Activated T-cell treated with anti-CD3 and anti-CD28 coated beads for 24 hours (primary cell): ENCODE results near the gene NSF.

Experiments
- DNase-seq: peaks from one replicate; pipeline ENCODE4 v3.0.0-alpha.2; 2020; ENCODE audit warnings: low read depth

NSF gene

DNA sequence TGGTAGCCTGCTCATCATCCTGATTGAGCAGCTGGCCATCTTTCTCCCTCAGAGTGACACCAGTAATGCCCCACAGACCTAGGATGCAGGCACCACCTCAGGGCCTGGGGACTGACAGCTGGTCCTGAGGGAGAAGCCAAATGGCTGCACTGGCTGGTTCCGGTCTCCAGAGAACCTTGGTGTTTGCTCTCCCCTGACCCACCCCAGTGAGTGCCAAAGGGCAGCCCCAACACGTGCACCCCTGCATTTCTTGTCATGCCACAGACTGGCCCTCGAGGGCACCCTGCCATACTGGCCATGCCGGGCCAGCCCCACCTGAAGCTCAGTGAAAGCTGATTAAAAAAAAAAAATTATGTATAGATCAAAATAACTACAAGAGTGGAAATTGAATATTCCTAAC, 127.5 kb downstream of the NSF start:
- no peak for DNase-seq

DNA sequence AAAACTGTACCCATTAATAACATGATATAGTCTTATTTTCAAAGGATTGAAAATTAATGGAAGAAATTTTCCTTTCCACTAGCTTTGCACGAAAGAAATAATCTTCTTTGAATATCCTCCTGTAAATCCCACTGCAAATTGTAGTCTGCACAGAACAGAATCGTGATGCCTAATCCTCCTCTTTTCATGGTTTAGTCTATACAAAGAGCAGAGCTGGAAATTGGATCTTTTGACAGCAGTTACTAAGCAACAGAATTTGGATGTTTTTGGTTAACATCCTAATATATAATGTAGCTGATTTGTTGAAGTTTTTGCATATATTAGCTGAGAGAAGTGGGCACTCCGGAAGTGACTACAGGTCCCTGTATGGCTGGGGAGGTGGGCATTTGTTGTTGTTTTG, 129.4 kb downstream of the NSF start:
- no peak for DNase-seq

DNA sequence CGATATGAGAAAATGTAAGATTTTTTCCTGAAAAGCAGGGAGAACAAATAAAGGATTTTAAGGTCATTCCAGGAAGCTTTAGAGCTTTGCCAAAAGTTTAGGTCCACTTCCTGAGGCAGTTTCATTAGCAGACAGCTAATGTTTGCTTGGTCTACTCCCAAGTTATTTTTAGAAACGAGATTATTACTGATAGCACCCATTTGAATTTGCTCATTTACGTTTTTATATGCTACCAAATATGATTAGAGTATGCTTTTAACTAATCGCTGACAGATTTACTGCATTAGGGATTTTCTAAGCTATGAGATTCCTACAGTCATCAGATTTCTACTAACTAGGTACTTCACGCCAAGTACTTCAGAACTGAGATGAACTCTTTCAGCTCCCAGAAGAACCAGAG, 129.9 kb downstream of the NSF start:
- DNase-seq: no peak

DNA sequence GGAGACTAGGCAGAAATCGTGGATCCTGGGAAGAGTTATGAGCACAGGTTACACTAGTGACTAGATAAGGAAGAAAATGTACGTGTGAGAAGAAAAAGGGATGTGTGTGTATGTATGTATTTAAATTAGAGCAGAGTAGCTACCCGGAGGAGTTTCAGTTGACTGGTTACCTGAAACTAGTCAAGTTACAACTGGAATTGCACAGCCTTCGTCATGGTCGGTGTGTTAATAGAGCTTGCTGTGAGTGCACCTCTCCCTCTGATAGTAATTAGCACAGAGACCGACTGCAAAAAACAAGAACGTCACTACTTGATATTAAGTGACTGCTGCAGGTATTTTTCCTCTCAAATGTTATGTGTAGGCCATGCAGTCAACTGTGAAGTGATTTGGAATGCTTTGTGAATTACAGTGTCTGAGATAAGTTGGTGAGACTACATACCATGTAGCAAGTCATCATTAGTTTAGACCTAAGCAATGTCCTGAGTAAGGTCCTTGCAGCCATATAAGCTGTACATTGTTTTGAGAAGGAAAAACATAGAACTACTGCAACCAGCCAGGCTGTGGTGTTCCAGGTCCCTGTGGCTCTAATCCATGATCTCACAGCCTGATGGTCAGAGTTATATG, 132.3 kb downstream of the NSF start:
- no peak for DNase-seq

DNA sequence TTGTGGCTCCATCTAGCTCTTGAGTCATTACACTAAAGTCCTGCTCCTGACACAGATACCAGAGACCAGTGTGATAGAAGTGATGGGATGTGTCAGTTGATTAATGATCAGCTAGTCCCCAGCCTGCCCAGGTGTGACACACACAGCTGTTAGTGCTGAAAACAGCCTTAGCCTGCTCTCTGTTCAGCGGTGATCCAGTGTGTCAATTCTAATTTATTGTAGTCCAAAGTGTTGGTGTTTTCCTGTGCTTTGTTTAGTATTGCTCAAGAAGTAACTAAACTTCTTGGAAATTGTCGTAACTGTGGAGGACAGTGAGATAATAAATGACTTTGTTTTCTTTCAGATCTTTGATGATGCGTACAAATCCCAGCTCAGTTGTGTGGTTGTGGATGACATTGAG, 135.7 kb downstream of the NSF start:
- DNase-seq: no peak

DNA sequence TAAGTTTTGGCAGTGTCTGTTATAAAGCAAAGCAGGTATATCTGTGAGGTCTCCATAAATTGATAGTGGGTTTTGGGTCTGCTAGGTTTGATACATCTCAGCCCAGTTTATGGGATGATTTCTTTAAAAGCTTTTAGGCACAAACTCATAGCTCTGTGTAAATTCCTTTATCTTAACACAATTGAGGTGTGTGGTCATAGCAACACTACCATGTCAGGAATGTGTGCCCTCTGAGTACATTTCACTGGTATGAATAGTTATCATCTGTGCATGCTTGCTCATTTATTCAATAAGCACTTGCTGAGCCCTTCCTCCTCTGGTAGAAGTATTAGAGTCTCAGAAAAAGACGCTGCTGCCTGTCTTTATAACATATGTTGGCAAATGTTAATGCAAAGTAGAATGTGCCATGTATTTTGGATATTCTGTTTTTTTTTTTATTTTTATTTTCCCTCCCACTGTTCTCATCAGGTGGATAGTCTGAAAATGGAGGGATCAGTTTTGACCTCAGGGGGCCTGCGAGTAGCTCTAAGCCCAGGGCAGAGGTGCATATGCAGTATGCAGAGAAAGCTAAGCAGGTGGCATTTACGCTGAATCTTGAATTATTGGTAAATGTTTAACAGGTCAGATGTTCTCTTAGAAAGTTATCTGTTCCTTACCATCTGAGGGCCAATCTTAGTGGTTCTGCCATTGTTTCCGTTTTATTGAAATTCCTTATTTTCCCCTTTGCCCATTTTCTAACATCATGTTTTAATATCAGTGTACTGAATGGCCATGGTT, 137.3 kb downstream of the NSF start:
- DNase-seq: no peak

DNA sequence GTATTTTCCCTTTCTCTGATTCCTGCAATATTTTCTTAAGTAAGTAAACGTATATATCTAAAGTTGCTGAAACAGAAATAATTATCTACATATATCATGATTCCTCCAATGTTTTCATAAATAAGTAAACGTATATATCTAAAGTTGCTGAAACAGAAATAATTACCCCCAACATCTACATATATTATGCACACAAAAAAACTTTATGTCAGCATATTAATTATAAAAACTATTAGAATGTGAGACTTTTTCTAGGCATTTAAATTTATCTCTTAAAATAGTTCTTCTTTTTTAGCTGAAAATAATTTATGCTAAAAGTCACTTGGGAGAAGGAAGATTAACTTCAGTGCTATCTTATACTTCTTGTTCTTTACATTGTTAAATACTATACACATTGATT, 139.6 kb downstream of the NSF start:
- no peak for DNase-seq

DNA sequence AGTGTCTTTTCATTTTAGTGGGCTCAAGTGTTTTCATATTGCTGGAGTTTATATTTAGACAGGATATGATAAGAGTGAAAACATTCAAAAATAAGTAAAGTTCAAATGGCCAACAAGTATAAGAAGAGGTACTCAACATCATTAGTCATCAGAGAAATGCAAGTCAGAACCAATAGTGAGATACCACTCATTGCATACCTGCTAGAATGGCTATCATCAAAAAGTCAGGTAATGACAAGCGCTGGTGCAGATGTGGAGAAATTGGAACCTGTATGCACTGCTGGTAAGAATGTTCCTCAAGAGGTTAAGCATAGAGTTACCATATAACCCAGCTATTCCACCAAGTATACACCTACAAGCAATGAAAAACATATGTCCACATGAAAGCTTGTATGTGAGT, 140.2 kb downstream of the NSF start:
- DNase-seq: no peak

DNA sequence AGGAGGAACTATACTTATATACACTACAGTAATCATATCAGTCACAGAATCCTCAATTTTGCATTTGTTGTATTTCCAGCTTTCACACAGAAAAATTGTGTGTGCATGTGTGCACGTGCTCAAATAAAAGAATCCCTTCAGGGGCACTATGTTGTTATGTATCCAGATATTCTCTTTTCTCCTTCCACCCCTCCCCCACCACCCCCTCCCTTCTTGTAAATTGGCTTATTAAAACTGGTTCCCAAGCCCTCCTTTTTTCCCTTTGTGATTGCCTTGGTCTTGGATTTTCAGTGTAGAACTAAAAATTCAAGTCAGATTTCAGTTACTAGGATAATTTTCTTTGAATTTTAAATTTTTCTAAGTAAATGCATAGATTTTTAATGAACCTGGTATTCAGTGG, 141.7 kb downstream of the NSF start:
- DNase-seq: no peak

DNA sequence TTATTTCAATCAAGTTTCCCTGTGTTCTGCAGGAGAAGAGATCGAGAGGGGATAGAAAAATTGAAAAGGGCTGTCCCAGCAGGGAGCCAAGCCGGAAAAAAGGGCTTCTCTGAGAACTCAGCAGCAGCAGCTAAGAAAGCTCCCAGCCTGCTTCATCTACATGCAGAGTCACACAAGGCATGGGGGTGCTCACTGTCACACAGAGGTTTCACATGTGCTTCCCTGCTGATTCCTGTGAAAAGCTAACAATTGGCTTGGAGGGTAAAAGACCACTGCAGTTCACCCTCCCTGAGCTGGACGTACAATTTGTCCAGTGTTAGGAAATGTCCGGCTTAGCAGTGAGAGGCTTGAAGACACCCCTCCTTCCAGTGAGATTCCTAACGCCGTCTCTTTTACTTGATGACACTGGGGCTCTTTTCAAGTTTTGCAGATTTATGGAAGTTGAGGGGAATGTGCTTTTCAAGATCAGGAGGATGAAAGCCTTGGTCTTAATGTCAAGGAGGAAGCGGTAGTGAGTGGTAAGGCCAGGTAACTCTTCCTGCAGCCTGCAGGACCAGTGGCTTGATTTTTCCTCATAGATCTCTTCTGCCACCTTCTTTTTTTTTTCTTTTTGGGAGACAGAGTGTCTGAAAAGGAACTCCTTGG, 142.4 kb downstream of the NSF start:
- DNase-seq: no peak

DNA sequence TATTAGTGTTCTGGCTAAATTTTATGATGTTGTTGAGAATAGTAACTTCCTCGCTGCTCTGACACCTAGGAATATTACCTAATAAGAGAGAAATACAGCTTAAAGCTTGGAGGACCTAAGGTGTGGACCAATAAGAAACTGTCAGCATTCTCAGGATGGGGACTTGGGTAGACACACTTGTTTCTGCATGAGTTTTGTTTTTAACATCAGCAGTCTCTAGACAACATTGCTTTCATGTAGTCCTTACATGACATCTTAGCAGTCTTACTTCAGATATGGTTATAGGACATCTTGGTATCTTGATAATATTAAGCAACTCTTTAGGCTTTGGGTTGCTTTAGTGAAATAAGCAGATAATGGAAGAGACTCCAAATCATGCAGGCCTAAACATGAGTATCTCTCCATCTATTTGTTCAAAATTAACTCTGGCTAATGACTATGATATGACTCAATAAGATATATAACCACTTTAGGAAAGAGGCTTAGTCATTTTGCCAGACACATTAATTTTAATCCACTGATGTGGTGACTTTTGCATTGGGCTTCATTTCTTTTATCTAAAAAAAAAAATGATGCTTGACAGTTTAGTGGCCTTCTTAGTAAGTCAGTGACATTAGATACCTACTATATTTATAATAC, 143.5 kb downstream of the NSF start:
- no peak for DNase-seq

DNA sequence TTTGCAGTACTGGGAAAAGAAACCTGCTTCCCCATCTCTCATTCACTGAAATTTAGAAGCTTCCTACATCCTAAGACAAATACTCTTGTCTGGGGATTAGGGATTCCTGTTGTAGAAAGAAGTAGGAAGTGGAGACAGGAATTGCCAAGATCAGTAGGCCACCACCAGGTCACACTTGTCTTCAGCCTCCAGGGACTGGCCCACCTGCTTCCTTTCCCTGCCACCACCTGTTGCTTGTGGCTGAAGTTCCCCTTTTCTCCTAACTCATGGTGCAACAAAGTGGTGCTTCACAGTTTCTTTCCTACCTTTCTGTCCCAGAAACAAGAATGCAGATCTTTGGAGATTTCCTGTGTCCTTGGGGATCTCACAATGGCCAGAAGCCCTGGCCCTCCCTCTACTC, 145.6 kb downstream of the NSF start:
- DNase-seq: no peak

DNA sequence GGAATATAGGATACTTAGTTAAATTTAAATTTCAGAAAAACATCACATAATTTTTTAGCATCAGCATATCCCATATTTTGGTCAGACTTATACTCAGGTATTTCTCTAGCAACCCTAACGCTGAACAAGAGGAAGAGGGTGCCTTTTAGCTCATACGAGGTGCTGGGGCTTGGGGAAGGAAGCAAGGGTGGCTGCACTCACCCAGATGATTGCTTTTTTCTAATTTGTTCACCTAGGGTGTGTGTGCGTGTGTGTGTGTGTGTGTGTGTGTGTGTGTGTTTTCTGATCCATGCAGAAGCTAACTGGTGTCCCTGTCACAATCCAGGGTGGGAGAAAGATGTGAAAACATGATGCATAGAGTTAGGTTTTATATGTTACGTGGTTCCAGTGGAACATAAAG, 146.9 kb downstream of the NSF start:
- no peak for DNase-seq

DNA sequence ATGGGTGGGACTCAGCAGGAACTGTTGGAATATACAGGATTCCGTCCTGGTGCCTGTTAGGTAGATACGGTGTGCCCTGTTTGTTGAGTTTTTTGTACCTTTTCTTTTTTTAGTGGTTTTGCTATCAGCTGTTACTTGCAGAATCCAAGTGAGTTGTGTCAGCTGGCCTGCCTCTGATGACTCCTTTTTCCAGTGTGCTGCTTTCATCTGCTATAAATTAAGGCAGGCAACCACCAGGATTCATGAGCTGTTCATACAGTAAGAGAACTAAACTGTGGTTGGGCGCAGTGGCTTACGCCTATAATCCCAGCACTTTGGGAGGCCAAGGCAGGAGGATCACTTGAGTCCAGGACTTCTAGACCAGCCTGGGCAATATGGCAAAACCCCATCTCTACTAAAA, 148.1 kb downstream of the NSF start:
- no peak for DNase-seq

DNA sequence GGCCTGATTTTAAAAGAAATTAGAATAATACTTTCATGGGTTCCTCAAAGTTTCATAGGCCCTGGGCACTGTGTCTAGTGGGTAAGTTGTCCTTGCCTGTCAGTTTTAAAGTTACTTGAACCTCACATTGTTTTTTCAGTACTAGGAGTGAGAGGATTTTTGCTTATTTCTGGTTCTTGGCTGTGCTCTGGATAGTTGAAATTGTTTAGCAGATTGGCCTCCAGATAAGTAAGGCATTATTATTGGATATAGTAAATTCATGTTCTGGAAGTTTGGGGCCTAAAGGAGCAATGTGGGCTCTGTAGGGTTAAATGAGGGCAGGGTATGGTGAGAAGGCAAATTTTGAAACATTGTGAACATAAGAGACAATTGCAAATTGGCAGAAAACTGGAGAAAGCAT, 149.5 kb downstream of the NSF start:
- DNase-seq: no peak

DNA sequence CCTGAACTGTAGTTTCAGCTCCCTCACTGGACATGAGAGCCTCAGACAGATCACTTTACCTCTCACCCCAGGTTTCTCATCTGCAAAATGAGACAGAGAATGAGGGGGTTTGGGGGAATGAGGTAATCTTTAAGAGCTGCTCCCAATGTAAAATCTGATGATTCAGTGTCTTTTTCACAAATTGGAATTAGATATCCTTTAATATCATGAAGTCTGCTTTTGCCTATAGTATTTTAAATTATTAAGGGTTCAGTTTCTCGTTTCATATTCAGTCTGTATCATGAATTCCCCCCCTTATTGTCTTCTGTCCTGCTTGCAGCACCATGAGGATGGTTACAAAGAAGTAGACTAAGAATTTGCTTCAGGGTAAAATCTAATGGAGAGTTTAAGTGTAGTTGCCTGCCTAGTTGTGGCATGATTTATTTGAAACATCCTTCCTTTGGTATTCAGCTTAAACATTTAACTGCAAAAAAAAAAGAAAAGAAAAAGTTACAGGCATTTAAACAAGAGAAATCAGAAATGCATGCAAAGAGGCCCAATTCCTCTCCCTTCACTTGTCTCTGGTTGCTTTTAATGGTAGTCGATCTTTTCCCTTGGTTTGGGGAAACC, 150.8 kb downstream of the NSF start:
- no peak for DNase-seq

DNA sequence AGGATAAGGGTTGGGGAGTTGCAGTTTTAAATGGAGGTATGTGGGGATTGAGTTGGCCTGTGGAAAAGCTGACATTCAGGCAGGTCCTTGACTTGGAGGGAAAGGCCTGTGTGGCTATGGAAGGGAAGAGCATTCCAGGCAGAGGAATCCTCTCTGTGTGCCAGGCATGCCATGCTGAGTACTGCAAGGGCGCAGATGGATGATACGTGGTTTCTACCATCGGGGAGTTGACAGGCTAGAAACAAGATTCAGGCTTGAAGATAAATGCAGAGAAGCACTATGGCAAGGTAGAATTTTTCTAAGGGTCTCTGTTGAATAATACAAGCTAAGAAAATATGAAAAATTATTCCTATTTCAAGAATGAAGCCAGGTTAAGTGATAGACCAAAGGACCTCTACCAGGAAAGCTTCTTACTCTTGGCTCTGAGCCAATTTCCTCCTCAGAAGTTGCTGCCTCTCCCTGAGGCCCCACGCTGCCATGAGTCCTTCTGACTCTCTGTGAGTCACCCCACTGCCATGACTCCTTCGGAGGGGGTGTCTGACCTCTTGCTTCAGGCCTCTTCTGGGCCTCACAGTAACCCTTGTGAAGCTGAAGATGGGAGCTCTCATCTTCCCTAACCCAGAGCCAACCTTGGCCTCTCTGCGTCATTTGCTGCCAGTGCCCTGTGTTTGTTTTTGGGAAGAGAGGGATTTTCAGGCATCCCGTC, 152.2 kb downstream of the NSF start:
- DNase-seq: no peak

DNA sequence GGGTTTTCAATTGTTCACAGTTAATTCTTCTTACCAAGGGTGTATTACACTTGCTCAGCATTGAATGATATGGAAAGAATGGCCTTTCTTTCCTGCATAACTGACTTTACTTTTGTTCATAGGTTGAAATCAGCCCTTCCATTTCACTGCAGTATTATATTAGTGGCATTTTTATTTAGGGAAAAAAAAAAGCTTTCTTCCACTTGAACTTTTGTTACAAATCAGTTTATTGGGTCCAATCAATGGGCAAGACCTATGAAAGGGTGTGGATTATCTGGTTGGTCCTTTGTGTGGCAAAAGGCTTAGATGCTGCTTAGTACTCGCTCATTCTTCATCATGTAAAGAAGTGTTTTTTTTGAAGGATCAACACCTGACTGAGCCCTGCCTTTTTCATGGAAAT, 154.0 kb downstream of the NSF start:
- DNase-seq: no peak

DNA sequence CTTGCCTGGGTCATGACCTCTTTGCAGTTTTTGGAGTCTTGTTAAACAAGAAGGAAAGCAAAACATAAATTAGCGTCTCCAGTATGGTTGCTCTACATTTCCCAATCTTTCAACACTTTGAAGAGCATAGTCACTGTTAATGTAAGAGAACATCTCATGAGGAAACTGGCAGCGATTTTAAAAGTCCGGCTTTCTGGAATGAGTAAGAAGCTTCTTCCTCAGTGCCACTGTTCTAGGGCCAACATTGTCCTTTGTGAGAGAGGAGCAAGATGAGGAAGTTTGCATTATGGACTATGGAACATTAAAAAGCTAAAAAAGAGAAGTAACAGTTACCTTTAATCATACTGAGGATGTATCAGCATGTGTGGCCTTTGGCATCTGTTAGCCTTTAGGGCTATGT, 154.9 kb downstream of the NSF start:
- no peak for DNase-seq

DNA sequence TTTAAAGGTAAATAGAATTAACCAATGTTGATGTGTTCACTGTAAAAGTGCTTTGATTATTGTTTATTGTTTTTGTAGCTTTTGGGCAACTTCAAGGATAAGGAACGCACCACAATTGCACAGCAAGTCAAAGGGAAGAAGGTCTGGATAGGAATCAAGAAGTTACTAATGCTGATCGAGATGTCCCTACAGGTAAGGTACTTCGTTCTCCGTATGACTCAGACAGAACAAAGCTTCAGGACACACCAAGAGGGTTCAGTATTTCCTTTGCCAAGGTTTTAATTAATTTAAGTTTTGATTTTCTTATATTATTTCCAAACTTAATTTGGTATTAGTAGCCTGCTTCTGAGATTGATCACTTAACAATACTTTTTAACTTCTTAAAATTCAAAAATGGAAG, 161.0 kb downstream of the NSF start:
- DNase-seq: no peak

DNA sequence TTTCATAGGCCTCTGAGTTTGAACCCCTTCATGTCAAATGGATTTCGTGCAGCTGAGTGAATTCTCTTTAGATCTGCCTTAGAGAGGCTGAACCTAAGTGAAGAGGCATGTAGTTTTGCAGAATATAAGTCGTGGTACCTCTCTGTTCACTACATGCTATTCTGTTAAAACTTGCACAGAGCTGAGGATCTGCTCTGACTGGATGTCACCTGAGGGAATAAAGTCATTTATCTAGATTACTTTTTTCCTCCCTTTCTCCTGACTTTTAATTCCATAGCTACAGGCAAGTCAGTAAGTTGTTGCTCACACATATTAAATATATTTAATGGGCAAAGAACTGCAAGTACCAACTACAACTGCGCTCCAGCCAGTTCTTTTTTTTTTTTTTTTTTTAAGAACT, 163.3 kb downstream of the NSF start:
- DNase-seq: no peak

DNA sequence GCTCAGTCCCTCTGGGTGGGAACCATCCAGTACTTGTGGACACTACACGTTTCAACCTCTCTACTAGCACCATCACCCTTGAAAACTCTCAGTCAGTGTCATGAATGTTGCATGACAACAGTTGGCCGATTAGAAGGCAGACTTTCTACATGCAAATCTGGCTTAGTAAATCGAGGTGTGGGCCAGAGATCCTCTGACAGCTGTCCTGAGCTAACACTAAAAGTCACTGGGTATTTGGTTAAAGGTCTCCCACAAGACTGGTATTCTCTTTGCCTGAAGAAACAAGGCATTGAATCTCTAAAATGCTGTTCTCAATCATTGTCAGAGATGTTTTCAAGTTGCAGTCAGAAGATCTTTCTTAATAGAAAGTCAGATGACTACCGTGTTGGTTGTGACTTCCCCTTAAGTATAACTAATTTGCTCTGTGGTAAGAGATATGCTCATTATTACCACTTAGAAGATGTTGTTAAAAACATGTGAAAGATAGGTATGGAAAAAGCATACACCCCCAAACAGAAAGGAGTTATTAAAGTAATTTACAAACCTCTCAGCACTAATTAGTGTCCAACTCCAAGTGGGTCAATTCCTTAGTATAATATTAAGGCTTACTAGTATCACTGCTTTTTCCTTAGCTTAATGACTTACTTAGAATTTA, 165.7 kb downstream of the NSF start:
- no peak for DNase-seq
